Measurements from ENCODE around the gene FBN2. TPM values are rescaled to one million over a fixed set of nuclear protein-coding genes. Genes with fewer than 3 reads are reported as not detected.

Gene FBN2
- total and polyA plus RNA-seq, 9 of the 15 experiments (the other 6 are each of a cell fraction or from before 2014, with no cell fraction given), result 0.01 to 0.09 TPM; not detected in 7

DNA sequence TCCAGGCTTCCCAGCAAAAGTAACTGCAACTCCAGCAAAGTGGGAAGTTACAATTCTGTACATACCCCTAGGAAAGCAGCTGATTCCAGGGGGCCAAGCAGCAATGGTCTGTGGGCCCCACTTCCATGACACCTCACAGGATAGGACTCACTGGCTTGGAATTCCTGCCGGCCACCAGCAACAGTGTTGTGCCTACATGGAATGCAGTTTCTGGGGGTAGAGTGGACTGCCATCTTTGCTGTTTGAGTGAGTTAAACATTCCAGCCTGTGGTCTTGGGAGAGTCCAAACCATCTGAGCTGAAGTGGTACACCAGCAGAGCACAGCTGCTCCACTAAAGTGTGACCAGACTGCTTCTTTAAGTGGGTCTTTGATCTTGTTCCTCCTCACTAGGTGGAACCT is 13.4 kb upstream of the FBN2 start:
- in situ Hi-C loops (cut with MboI) (no loop called here), intact Hi-C loops (cut with micrococcal nuclease) (no loop called here)
- FAIRE-seq, result no peak
- no peak overlapping the region for H2AFZ ChIP-seq (ENCODE audit: low read depth, low read length)
- H4K20me1 ChIP-seq (replicated peaks; ENCODE audit: control insufficient read depth, insufficient read depth, low read length), result no peaks in the 10 kb centered on the region
- POLR2A ChIA-PET, result no interaction called here
- H3K27ac ChIP-seq (ENCODE audit: extremely low read depth, low read depth, low read length), result no peak overlapping the region
- H3K4me3 ChIP-seq, result no peak overlapping the region
- 0% methylated on average over 1 of the region's 1 CpG for WGBS (ENCODE audit: insufficient coverage, low coverage, missing lambda C conversion rate)
- H3K4me2 ChIP-seq (ENCODE audit: insufficient read depth, low read length), result no peak overlapping the region
- TF ChIP-seq PHB2 (IDR thresholded peaks at IDR 0.05; ENCODE audit: low read depth), result no peak
- no peak for TF ChIP-seq SRSF9 (IDR thresholded peaks at IDR 0.05; ENCODE audit: borderline replicate concordance, low read depth, low read length)
- no peak for TF ChIP-seq SMARCB1 (IDR thresholded peaks at IDR 0.05; ENCODE audit: insufficient read length, low read depth)
- TF ChIP-seq, protein P1, sequence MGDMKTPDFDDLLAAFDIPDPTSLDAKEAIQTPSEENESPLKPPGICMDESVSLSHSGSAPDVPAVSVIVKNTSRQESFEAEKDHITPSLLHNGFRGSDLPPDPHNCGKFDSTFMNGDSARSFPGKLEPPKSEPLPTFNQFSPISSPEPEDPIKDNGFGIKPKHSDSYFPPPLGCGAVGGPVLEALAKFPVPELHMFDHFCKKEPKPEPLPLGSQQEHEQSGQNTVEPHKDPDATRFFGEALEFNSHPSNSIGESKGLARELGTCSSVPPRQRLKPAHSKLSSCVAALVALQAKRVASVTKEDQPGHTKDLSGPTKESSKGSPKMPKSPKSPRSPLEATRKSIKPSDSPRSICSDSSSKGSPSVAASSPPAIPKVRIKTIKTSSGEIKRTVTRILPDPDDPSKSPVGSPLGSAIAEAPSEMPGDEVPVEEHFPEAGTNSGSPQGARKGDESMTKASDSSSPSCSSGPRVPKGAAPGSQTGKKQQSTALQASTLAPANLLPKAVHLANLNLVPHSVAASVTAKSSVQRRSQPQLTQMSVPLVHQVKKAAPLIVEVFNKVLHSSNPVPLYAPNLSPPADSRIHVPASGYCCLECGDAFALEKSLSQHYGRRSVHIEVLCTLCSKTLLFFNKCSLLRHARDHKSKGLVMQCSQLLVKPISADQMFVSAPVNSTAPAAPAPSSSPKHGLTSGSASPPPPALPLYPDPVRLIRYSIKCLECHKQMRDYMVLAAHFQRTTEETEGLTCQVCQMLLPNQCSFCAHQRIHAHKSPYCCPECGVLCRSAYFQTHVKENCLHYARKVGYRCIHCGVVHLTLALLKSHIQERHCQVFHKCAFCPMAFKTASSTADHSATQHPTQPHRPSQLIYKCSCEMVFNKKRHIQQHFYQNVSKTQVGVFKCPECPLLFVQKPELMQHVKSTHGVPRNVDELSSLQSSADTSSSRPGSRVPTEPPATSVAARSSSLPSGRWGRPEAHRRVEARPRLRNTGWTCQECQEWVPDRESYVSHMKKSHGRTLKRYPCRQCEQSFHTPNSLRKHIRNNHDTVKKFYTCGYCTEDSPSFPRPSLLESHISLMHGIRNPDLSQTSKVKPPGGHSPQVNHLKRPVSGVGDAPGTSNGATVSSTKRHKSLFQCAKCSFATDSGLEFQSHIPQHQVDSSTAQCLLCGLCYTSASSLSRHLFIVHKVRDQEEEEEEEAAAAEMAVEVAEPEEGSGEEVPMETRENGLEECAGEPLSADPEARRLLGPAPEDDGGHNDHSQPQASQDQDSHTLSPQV (IDR thresholded peaks at IDR 0.05), result no peak
- TF ChIP-seq, protein P2, sequence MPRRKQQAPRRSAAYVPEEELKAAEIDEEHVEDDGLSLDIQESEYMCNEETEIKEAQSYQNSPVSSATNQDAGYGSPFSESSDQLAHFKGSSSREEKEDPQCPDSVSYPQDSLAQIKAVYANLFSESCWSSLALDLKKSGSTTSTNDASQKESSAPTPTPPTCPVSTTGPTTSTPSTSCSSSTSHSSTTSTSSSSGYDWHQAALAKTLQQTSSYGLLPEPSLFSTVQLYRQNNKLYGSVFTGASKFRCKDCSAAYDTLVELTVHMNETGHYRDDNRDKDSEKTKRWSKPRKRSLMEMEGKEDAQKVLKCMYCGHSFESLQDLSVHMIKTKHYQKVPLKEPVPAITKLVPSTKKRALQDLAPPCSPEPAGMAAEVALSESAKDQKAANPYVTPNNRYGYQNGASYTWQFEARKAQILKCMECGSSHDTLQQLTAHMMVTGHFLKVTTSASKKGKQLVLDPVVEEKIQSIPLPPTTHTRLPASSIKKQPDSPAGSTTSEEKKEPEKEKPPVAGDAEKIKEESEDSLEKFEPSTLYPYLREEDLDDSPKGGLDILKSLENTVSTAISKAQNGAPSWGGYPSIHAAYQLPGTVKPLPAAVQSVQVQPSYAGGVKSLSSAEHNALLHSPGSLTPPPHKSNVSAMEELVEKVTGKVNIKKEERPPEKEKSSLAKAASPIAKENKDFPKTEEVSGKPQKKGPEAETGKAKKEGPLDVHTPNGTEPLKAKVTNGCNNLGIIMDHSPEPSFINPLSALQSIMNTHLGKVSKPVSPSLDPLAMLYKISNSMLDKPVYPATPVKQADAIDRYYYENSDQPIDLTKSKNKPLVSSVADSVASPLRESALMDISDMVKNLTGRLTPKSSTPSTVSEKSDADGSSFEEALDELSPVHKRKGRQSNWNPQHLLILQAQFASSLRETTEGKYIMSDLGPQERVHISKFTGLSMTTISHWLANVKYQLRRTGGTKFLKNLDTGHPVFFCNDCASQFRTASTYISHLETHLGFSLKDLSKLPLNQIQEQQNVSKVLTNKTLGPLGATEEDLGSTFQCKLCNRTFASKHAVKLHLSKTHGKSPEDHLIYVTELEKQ (CRISPR knock-in tag; IDR thresholded peaks at IDR 0.05), result no peak
- no peak for TF ChIP-seq THRAP3 (IDR thresholded peaks at IDR 0.05; ENCODE audit: borderline replicate concordance)
- no peak for TF ChIP-seq IFI16 (CRISPR knock-in tag; IDR thresholded peaks at IDR 0.05)
- DNase-seq (ENCODE audit: extremely low read depth in 1 of 4, low spot score in 3 of 4), result no peak
- no peaks in the 10 kb centered on the region for H3K9me1 ChIP-seq (ENCODE audit: control insufficient read depth, insufficient read depth, low read length)
- no peaks in the 10 kb centered on the region for H3K4me1 ChIP-seq (replicated peaks in 1 of 2; ENCODE audit: control insufficient read depth in 2 of 2, insufficient read depth in 2 of 2, low read length in 2 of 2)
- no peak overlapping the region for H3K9ac ChIP-seq (ENCODE audit: insufficient read depth in 1 of 2, low read depth in 2 of 2, low read length in 2 of 2)
- no peaks in the 10 kb centered on the region for H3K27me3 ChIP-seq (ENCODE audit: control insufficient read depth in 2 of 2, insufficient read depth in 2 of 2, low read length in 2 of 2)
- H3K79me2 ChIP-seq (ENCODE audit: control insufficient read depth, insufficient read depth, low read length), result no peaks in the 10 kb centered on the region
- no TSS peak for BruUV-seq (replicated peaks)
- CTCF ChIA-PET (ENCODE audit: low intra/inter-chr PET ratio), result no interaction called here
- H3K9me3 ChIP-seq (replicated peaks; ENCODE audit: control insufficient read depth, insufficient read depth, low read depth, low read length), result no peaks in the 10 kb centered on the region; the same call in 1 of the 2 replicates
- ATAC-seq, result no peak
- no peaks in the 10 kb centered on the region for H3K36me3 ChIP-seq (ENCODE audit: control insufficient read depth, insufficient read depth, low read length)
